Measurements from ENCODE around the gene MAP2K2. TPM values are rescaled to one million over a fixed set of nuclear protein-coding genes. Genes with fewer than 3 reads are reported as not detected.

The MAP2K2 gene
- 100 to 1,000 TPM in 7 of 9 donors, 10 to 100 TPM in 2; 81.5 to 188 (median 140) TPM for total RNA-seq
- polyA plus RNA-seq: 100 to 1,000 TPM; 114 to 369 (median 336) TPM
- long read RNA-seq, donor 1, transcript MAP2K2-201 (11 exons, 1,734 nt): major isoform, 41 of 41 reads
- long read RNA-seq, donor 1, partial matches to known transcripts: 0 of 41 reads
- long read RNA-seq, donor 1, other reads (novel, unspliced or antisense): 0 of 41 reads
- long read RNA-seq, donor 2, transcript MAP2K2-201 (11 exons, 1,734 nt): major isoform, 18 of 18 reads
- long read RNA-seq, donor 2, partial matches to known transcripts: 0 of 18 reads
- long read RNA-seq, donor 2, other reads (novel, unspliced or antisense): 0 of 18 reads
- long read RNA-seq, donor 3, transcript MAP2K2-201 (11 exons, 1,734 nt): major isoform, 24 of 24 reads
- long read RNA-seq, donor 3, partial matches to known transcripts: 0 of 24 reads
- long read RNA-seq, donor 3, other reads (novel, unspliced or antisense): 0 of 24 reads
- long read RNA-seq, donor 4, partial matches to known transcripts: 8 of 10 reads
- long read RNA-seq, donor 4, other reads (novel, unspliced or antisense): 2 of 10 reads
- long read RNA-seq, donor 5, transcript MAP2K2-201 (11 exons, 1,734 nt): major isoform, 506 of 537 reads
- long read RNA-seq, donor 5, partial matches to known transcripts: 8 of 537 reads
- long read RNA-seq, donor 5, other reads (novel, unspliced or antisense): 21 of 537 reads
- long read RNA-seq, donor 6, partial matches to known transcripts: 10 of 15 reads
- long read RNA-seq, donor 6, other reads (novel, unspliced or antisense): 1 of 15 reads
- long read RNA-seq, donor 7, transcript MAP2K2-201 (11 exons, 1,734 nt): major isoform, 14 of 24 reads
- long read RNA-seq, donor 7, partial matches to known transcripts: 10 of 24 reads
- long read RNA-seq, donor 7, other reads (novel, unspliced or antisense): 0 of 24 reads
- long read RNA-seq, donor 8, transcript MAP2K2-201 (11 exons, 1,734 nt): major isoform, 45 of 56 reads
- long read RNA-seq, donor 8, partial matches to known transcripts: 6 of 56 reads
- long read RNA-seq, donor 8, other reads (novel, unspliced or antisense): 5 of 56 reads
- long read RNA-seq, donor 9, transcript MAP2K2-201 (11 exons, 1,734 nt): major isoform, 11 of 18 reads
- long read RNA-seq, donor 9, partial matches to known transcripts: 5 of 18 reads
- long read RNA-seq, donor 9, other reads (novel, unspliced or antisense): 0 of 18 reads
- long read RNA-seq, donor 10, transcript MAP2K2-201 (11 exons, 1,734 nt): major isoform, 16 of 16 reads
- long read RNA-seq, donor 10, partial matches to known transcripts: 0 of 16 reads
- long read RNA-seq, donor 10, other reads (novel, unspliced or antisense): 0 of 16 reads

DNA sequence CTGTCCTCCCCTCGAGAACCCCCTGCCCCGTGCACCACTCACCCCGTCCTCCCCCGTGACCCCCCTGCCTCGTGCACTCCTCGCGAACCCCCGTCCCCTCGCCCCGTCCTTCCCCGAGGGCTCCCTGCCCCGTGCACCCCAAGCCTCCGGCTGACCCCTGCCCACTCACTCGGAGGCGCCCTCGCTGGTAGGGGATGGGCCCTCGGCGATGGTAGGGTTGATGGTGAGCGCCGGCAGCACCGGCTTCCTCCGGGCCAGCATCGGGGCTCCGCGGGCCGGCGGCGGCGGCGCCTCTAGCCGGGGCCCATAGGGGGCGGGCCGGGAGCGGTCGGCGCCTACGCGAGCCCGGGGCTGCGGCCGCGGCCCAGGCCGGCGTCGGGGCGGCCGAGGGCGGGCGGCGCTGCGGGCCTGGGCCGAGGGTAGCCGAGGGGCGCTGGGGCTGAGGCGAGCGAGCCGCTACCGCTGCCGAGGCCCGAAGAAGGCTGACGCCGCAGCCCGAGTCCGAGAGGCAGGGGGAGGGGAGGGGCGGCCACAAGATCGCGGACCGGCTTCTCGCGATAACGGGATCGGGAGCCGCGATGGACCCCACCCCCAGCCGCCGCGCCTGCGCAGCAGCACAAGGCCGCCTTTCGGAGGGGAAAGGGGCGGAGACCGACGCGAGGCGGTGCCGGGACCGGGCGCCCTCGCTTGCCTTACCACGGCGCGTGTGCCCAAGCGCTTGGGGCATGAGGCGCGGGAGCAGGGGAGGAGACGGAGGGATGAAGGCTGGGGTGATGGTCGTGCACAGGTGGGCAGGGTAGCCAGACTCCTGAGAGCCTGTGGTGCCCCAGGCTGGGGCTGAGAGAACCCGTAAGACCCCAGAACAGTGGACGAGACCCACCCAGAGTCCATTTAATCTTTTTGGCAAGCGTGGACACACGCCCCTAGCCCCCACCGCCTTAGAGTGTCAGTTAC is at the start of gene MAP2K2:
MAP2K2 (minus strand) TSS at position 508 of the 954 bp plus-strand sequence; CDS start at position 261, 247 bp downstream.
- Histone ChIP-seq H3K36me3 (replicated peaks in 1 of 2) (no peaks in the 10 kb centered on the region), H3K27me3 (no peaks in the 10 kb centered on the region), H3K4me1 (replicated peaks in 1 of 2) (peaks cover 13 to 24% of the 10 kb centered on the region in 2 donors), H3K9me3 (replicated peaks in 1 of 3) (no peaks in the 10 kb centered on the region), H3K27ac (peak within 1 kb of the TSS in 4 of 5 donors; percentile 10 to 96 (median 50)), H3K4me3 (peak within 1 kb of the TSS; percentile 57 to 93 (median 70))
- peak; percentile 57 to 68 for TF ChIP-seq POLR2A (IDR thresholded peaks at IDR 0.05)
- TF ChIP-seq, protein P1, sequence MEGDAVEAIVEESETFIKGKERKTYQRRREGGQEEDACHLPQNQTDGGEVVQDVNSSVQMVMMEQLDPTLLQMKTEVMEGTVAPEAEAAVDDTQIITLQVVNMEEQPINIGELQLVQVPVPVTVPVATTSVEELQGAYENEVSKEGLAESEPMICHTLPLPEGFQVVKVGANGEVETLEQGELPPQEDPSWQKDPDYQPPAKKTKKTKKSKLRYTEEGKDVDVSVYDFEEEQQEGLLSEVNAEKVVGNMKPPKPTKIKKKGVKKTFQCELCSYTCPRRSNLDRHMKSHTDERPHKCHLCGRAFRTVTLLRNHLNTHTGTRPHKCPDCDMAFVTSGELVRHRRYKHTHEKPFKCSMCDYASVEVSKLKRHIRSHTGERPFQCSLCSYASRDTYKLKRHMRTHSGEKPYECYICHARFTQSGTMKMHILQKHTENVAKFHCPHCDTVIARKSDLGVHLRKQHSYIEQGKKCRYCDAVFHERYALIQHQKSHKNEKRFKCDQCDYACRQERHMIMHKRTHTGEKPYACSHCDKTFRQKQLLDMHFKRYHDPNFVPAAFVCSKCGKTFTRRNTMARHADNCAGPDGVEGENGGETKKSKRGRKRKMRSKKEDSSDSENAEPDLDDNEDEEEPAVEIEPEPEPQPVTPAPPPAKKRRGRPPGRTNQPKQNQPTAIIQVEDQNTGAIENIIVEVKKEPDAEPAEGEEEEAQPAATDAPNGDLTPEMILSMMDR (IDR thresholded peaks at IDR 0.05): peak in 1 of 6 experiments; percentile 32
- WGBS, 4 donors: 0 to 3% (median 2%) methylated on average over 7 to 100 of the region's 102 CpGs
- intact Hi-C loops (cut with DNase I): loop anchor here in 1 of 2 donors (5.0 kb wide), 1 partner anchor 52 kb away; no protein-coding TSS in a partner anchor
- DNase-seq: peak; percentile 92 to 96 (median 95)

DNA sequence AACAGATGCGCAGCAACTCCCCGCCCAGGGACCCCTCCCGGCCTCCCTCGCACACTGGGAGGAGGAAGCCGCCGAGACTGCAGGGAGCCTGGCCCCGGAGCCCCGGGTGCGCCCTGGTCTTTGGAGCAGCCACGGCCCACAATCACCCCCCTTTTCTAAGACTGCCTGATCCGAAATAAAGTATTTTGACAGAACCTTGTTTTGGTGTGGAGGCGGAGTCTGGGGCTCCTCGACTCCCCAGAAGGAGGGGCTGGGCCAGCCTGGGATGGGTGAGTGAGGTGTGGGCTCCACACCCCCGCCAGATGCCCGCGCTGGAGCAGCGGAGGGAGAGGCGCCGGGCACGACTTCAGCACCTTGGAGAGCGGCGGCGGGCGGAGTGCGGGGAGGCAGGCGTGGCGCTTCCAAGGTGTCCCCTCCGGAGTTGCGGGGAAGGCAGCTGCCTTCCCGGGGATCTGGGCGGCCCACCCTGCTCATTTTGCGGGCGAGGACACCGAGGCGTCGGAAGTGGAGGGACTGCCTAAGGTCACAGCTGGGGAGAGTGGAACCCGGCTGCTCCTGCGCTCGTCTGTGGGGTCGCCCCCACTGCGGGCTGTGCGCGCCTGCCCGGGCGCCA is 49.0 kb upstream of the MAP2K2 start:
- H3K27me3 ChIP-seq: no peaks in the 10 kb centered on the region
- peak in 6 of 7 donors; percentile 57 to 77 (median 67) for DNase-seq
- TF ChIP-seq, protein P1 (IDR thresholded peaks at IDR 0.05): no peak
- no peak for TF ChIP-seq POLR2A (IDR thresholded peaks at IDR 0.05)
- peaks cover 0 to 6% of the 10 kb centered on the region in 2 donors for H3K4me1 ChIP-seq (replicated peaks in 1 of 2)
- 0 to 17% (median 4%) methylated on average over 13 to 45 of the region's 45 CpGs for WGBS, 4 donors
- no peak overlapping the region for H3K27ac ChIP-seq
- intact Hi-C loops (cut with DNase I): no loop called here
- H3K36me3 ChIP-seq (replicated peaks in 1 of 2): peaks cover 0 to 21% of the 10 kb centered on the region in 2 donors
- no peaks in the 10 kb centered on the region for H3K9me3 ChIP-seq (replicated peaks in 1 of 3)
- H3K4me3 ChIP-seq: no peak overlapping the region

DNA sequence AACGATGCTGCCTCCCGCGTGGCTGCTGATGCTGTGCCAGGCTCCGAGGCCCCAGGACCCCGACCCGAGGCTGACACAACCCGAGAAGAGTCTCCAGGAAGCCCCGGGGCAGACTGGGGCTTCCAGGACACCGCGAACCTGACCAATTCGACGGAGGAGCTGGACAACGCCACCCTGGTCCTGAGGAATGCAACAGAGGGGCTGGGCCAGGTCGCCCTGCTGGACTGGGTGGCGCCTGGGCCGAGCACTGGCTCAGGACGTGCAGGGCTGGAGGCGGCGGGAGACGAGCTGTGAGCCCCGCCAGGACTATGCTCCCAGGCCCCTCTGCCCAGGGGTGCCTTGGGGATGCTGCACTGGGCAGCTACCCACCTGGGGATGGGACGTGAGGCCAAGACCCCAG is 47.8 kb upstream of the MAP2K2 start:
- TF ChIP-seq, protein P1 (IDR thresholded peaks at IDR 0.05): no peak
- TF ChIP-seq POLR2A (IDR thresholded peaks at IDR 0.05): no peak
- intact Hi-C loops (cut with DNase I): no loop called here
- no peak for DNase-seq
- H3K36me3 ChIP-seq (replicated peaks in 1 of 2): peaks cover 0 to 12% of the 10 kb centered on the region in 2 donors
- H3K27me3 ChIP-seq: no peaks in the 10 kb centered on the region
- 33 to 55% (median 52%) methylated on average over 6 to 22 of the region's 22 CpGs; no CpG with 5 or more reads in 1 of the 4 donors for WGBS, 4 donors
- H3K4me3 ChIP-seq: no peak overlapping the region
- H3K27ac ChIP-seq: no peak overlapping the region
- H3K4me1 ChIP-seq (replicated peaks in 1 of 2): peaks cover 0 to 6% of the 10 kb centered on the region in 2 donors
- H3K9me3 ChIP-seq (replicated peaks in 1 of 3): no peaks in the 10 kb centered on the region

Measured in adrenal gland (tissue), 19 donors.